CD4-positive, alpha-beta T cell treated with Interleukin-15 for 1 hour (primary cell): Measurements from ENCODE around the gene FRAS1.
"Not testable (repeated sequence)": the region's sequence is repeated elsewhere in the genome, so short reads cannot be mapped to it uniquely, and the experiment has no call there.

Experiments
- DNase-seq: peaks from one replicate; pipeline ENCODE4 v3.0.0-alpha.2; 2020

The FRAS1 gene

DNA sequence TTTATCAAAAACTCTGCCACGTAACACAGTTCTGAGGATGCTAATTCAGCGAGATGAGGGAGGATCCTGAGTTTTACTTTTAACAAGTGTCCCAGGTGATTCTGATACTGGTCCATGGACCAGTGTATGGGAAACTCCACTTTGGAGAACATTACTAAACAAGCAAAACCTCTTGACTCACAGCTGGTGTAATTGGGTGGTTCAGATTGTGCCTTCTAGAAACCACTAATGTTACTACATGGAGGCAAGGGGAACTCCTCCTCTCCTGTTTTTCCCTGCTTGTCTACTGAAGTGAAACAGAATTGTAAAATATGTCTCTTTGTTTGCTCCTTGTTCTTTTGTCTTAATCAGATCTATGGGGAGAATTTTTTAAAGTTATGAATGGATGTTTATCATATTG, 62.6 kb downstream of the FRAS1 start:
- DNase-seq, result no peak

- DNase-seq, result no peak
Measured at GRCh38 chr4:78120144-78120880, 63.2 kb downstream of the FRAS1 start.

GRCh38 chr4:78121338-78121904, 64.3 kb downstream of the FRAS1 start:
- no peak for DNase-seq

GRCh38 chr4:78125834-78126331, 68.8 kb downstream of the FRAS1 start:
- DNase-seq, result not testable (repeated sequence)

DNA sequence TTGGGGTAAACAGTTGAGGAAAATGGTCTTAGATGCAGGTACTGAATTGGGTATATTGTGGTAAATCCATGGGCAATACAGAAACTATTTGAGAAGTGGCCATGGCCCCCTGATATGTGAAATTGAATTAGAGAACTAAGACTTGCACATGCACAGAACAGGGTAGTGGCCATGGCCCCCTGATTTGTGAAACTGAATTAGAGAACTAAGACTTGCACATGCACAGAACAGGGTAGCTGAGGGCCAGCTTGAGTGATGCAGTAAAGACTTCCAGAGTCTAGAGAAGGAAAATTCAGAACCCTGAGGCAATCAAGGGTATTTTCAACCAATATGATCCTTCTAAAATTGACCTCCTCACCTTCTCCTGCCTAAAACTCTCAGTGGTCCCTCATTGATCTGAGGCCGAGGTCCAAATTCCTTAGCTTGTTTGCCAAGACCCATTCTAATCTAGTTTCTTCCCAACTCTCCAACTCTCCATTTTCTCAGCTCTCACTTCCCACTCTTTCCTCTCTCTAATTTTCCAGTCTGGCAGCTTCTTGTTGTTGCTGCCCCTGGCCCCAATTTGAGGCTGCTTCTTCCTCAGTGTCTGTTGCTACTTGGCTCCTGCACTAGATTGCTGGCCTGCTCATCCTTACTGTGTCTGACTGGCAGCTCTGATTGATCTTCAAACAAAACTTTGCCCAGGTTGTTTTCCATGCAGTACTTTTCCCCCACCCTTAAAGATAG, 72.4 kb downstream of the FRAS1 start:
- DNase-seq, result no peak

DNA sequence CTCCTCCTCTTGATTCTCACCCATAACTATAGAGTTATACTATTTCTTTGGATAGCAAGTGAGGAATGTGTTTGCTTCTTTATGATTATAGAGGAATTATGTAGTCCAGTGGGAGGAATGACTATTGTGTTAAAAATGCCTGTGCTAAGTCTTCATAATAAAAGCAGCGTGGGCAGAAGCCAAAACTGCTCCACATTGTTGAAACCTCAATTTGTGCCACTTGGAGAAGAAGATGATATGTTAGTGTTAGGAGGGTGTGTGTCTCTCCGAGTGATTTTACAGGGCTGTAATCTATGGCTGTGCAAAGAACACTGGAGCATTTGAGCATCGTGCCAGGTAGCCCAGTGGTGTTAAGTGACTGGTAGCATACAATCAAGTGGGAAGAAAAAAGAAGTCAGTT, 74.3 kb downstream of the FRAS1 start:
- DNase-seq, result no peak

GRCh38 chr4:78136109-78137081, 79.3 kb downstream of the FRAS1 start:
- no peak for DNase-seq

DNA sequence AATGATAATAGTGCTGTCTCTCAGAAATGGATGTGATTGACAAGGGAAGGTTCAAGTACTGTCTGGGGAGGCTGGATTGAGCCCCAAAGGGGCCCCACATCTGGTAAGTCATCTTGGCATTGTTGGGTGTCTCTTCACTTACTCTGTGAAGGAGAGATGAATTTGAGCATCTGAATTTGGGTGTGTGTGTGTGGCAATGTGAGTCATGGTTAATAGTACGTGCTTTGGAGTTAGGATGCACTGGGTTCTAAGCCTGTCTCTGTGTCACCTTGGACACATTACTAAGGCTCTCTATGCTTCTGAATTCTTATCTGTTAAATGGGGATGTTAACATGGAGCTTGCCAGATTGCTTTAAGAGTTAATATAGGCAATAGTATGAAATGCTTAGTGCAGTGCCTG, 80.4 kb downstream of the FRAS1 start:
- no peak for DNase-seq

GRCh38 chr4:78138252-78138651, 81.1 kb downstream of the FRAS1 start:
- DNase-seq, result no peak

GRCh38 chr4:78143634-78144033, 86.5 kb downstream of the FRAS1 start:
- DNase-seq, result no peak

DNA sequence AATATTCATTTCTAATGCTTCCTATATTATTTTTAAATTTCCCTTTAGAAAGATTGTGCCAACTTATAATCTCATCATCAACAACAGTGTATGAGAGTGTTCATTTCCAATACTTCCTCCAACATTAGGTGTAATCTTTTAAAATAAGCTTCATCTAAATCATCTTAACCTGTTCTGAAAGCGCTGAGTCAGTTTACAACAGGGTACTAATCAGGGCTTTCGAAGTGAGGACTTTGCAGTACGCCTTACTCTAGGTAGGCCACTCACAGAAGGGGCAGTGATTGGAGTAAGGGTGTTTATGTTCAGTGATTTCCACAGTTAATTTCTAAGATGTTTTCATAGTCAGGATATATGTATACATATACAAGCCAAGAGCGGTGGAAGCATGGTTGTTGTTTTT, 87.9 kb downstream of the FRAS1 start:
- no peak for DNase-seq

- no peak for DNase-seq
Measured at GRCh38 chr4:78145622-78146021, 88.5 kb downstream of the FRAS1 start.

GRCh38 chr4:78149751-78150542, 92.8 kb downstream of the FRAS1 start:
- no peak for DNase-seq

- no peak for DNase-seq
Measured at GRCh38 chr4:78150543-78150864, 93.4 kb downstream of the FRAS1 start.

- DNase-seq, result no peak
Measured at GRCh38 chr4:78152795-78153194, 95.7 kb downstream of the FRAS1 start.

DNA sequence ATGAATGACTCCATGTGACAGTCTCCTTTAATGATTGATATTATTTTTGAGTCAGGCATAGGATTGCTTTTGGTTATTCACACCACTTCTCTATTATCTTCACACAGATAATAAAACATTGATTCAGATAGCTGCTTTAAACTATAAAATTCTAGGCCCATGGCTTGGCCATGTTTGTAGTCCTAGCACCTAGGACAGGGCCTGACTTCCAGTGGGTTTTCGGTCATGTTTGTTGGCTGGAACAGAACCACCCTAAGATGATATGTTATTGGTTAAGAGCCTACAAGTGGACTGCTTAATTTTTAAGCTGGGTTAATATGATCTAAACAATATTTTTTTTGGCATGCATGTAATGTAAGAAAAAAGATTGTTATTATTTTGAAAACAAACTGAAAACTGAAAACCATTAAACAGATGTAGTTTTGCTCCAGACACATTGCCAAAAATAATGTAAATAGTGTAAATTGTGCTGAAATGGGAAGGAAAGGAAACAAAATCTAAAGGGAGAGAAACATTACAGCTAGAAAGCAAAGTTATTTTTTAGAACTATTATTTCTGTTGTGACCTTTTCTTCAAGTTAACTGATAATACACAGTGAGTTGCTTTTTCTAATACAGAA, 98.0 kb downstream of the FRAS1 start:
- DNase-seq, result no peak

DNA sequence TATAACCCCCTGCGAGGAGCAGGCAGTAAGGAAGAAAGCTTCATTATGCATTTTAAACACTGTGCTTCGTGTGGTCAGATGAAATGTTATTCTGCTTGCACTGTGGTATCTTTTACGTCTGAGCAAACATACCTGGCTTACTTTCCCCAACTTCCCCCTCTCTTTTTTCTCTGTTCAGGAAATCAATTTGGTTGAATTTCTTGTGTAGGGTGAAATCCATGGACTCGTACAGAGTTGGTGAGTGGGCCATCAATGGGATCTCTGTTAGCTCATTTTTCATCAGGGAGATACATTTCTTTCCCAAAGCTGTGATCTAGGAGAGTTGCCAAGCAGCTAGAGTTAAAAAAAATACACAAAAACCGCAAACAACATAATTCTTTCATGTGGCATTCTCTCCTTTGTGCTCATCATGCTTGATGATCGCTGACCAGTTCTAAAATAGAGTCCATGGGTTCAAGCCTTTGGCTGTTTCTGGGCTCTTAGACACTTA, 98.5 kb downstream of the FRAS1 start:
- DNase-seq, result no peak

GRCh38 chr4:78156520-78156919, 99.4 kb downstream of the FRAS1 start:
- DNase-seq, result no peak

- no peak for DNase-seq
Measured at GRCh38 chr4:78162342-78162741, 105.2 kb downstream of the FRAS1 start.

DNA sequence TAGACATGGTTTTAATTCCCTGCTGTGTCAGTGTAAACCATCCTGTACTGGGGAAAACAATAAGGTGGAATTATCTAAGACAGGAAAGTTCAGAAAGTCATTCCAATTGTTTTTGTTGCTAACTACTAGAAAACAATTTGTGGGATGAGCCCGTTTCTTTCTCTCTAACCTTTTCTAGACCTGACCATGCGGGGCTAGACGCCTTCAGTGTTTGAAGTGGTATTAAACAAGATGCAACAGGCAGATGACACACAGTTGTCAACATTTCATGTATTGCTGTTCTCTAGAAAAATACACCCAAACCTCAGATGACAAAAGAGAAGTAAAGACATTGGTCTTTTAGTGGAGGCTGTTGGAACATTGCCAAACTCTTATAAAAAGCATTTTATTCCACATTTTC, 105.7 kb downstream of the FRAS1 start:
- no peak for DNase-seq

- DNase-seq, result no peak
Measured at GRCh38 chr4:78165758-78166157, 108.6 kb downstream of the FRAS1 start.

DNA sequence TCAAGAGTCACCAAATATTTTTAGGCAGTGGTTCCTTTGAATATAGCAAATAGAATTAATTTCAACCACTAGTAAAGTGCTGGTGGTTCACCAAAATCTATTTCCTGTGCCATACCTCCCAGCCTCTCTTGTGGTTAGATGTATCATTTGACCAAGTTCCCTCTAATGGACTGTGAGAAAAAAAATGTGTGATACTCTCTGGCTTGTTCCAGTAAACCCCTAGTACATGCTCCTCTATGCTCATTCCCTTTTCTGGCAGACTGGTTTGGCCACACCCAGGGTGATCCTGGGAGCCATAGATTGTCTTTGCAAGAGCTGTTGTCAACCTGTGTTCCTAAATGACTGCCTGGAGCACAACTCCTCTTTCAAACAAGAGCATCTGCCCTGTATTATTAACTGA, 109.5 kb downstream of the FRAS1 start:
- no peak for DNase-seq
